ENCODE data around the gene RFLNA.

DNA sequence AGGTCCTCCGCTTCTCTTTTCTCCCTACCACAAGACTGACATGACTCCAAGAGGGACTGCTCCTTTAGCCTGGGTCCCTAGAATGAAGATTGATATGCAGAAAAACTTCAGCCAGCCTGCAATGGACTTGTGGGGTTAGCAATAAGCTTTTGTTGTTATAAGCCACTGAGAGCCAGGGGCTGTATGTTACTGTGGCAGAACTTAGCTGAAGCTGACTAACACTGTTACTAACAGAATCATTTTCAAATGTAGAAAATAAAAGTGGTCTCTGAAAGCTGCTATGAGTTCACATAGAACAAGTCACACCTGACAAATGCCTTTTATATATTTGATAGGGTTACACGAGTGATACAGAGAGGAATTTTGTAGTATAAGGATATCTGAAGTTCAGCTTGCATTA, 13.6 kb upstream of the RFLNA start:
- TF ChIP-seq EZH2 (IDR thresholded peaks at IDR 0.05; ENCODE audit: borderline replicate concordance, low read length): no peak
- TF ChIP-seq, protein P1, sequence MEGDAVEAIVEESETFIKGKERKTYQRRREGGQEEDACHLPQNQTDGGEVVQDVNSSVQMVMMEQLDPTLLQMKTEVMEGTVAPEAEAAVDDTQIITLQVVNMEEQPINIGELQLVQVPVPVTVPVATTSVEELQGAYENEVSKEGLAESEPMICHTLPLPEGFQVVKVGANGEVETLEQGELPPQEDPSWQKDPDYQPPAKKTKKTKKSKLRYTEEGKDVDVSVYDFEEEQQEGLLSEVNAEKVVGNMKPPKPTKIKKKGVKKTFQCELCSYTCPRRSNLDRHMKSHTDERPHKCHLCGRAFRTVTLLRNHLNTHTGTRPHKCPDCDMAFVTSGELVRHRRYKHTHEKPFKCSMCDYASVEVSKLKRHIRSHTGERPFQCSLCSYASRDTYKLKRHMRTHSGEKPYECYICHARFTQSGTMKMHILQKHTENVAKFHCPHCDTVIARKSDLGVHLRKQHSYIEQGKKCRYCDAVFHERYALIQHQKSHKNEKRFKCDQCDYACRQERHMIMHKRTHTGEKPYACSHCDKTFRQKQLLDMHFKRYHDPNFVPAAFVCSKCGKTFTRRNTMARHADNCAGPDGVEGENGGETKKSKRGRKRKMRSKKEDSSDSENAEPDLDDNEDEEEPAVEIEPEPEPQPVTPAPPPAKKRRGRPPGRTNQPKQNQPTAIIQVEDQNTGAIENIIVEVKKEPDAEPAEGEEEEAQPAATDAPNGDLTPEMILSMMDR (IDR thresholded peaks at IDR 0.05; ENCODE audit: low read length): no peak
